GM23338 (cell line): ENCODE data around the gene SH3BGR. TPM values are rescaled to one million over a fixed set of nuclear protein-coding genes. Genes with fewer than 3 reads are reported as not detected.

Source experiments
- ATAC-seq: fragments of 200-7000 bp; cut with Tn5 transposase; 3 replicates; pipeline ENCODE4 v1.9.1; 2020
- DNase-seq: peaks from one replicate; pipeline ENCODE4 v3.0.0-alpha.2; 2015; ENCODE audit warnings: low spot score
- H2AFZ ChIP-seq: fragments of 200-600 bp; sonication (generic); 2 replicates; pipeline ENCODE4 v1.8.0; 2016; ENCODE audit warnings: antibody characterized with exemption, mild to moderate bottlenecking, moderate library complexity
- H3F3A ChIP-seq: fragments of 200-600 bp; sonication (generic); replicated peaks from 2 replicates; pipeline ENCODE4 v1.8.0; 2017; ENCODE audit warnings: antibody characterized with exemption, mixed run types, low read depth
- H3K27ac ChIP-seq: fragments of 200-600 bp; sonication (generic); 2 replicates; pipeline ENCODE4 v1.6.1; 2016; ENCODE audit warnings: low read depth
- H3K27me3 ChIP-seq: fragments of 200-600 bp; sonication (generic); 2 replicates; pipeline ENCODE4 v1.8.0; 2016; ENCODE audit warnings: mild to moderate bottlenecking, mixed run types, moderate library complexity; ENCODE audit not compliant: insufficient read depth
- H3K36me3 ChIP-seq: fragments of 200-600 bp; sonication (generic); 2 replicates; pipeline ENCODE4 v1.8.0; 2016; ENCODE audit warnings: mild to moderate bottlenecking; ENCODE audit not compliant: insufficient read depth
- H3K4me1 ChIP-seq: fragments of 200-600 bp; sonication (generic); 2 replicates; pipeline ENCODE4 v1.8.0; 2016; ENCODE audit warnings: mild to moderate bottlenecking, moderate library complexity; ENCODE audit not compliant: insufficient read depth
- H3K4me2 ChIP-seq: fragments of 200-600 bp; sonication (generic); 2 replicates; pipeline ENCODE4 v1.7.1; 2017; ENCODE audit warnings: mixed run types
- H3K4me3 ChIP-seq: fragments of 200-600 bp; sonication (generic); 2 replicates; pipeline ENCODE4 v1.6.1; 2016; ENCODE audit warnings: mixed run types
- H3K79me2 ChIP-seq: fragments of 200-600 bp; sonication (generic); replicated peaks from 2 replicates; pipeline ENCODE4 v1.8.0; 2017; ENCODE audit warnings: mild to moderate bottlenecking; ENCODE audit not compliant: insufficient read depth
- H3K9me2 ChIP-seq: fragments of 200-600 bp; sonication (generic); 2 replicates; pipeline ENCODE4 v1.8.0; 2017; ENCODE audit not compliant: insufficient read depth
- H4K20me1 ChIP-seq: fragments of 200-600 bp; sonication (generic); replicated peaks from 2 replicates; pipeline ENCODE4 v1.8.0; 2017; ENCODE audit warnings: mild to moderate bottlenecking; ENCODE audit not compliant: insufficient read depth
- H3K27ac Mint-ChIP-seq: 2 replicates; pipeline ENCODE4 v1.8.0; 2020; ENCODE audit warnings: inconsistent platforms, mild to moderate bottlenecking, moderate library complexity, mixed read lengths
- H3K27me3 Mint-ChIP-seq: 3 replicates; pipeline ENCODE4 v1.8.0; 2022; ENCODE audit warnings: low read depth, mild to moderate bottlenecking, moderate library complexity, mixed read lengths, inconsistent platforms; ENCODE audit not compliant: insufficient read depth, poor library complexity
- H3K36me3 Mint-ChIP-seq: 3 replicates; pipeline ENCODE4 v1.8.0; 2021; ENCODE audit warnings: low read depth, mild to moderate bottlenecking, inconsistent platforms, moderate library complexity, mixed read lengths
- H3K4me1 Mint-ChIP-seq: 3 replicates; pipeline ENCODE4 v1.8.0; 2020; ENCODE audit warnings: mild to moderate bottlenecking, inconsistent platforms, mixed read lengths
- H3K4me3 Mint-ChIP-seq: 3 replicates; pipeline ENCODE4 v1.8.0; 2021; ENCODE audit warnings: moderate library complexity, mild to moderate bottlenecking, inconsistent platforms, mixed read lengths
- H3K9me3 Mint-ChIP-seq: 3 replicates; pipeline ENCODE4 v1.8.0; 2020; ENCODE audit warnings: moderate library complexity, mild to moderate bottlenecking, inconsistent platforms, mixed read lengths
- CREB1 ChIP-seq: fragments of 250-450 bp; sonication (Bioruptor Pico); IDR thresholded peaks from 2 replicates; pipeline ENCODE4 v1.5.0; 2020; ENCODE audit warnings: low read depth, mild to moderate bottlenecking, moderate library complexity
- EZH2 ChIP-seq: fragments of 200-600 bp; sonication (generic); IDR thresholded peaks from one replicate; pipeline ENCODE4 v1.8.0; 2017; ENCODE audit warnings: antibody characterized with exemption, mild to moderate bottlenecking, low read depth; ENCODE audit not compliant: unreplicated experiment
- EZH2phosphoT487 ChIP-seq: fragments of 200-600 bp; sonication (generic); IDR thresholded peaks from one replicate; pipeline ENCODE4 v1.8.1; 2018; ENCODE audit warnings: antibody characterized with exemption; ENCODE audit not compliant: unreplicated experiment
- ZNF114 ChIP-seq: fragments of 250-450 bp; sonication (Bioruptor Pico); IDR thresholded peaks from 2 replicates; pipeline ENCODE4 v1.5.0; 2020; ENCODE audit warnings: mild to moderate bottlenecking, moderate library complexity
- ZNF462 ChIP-seq: fragments of 250-450 bp; sonication (Bioruptor Pico); IDR thresholded peaks from 2 replicates; pipeline ENCODE4 v1.5.0; 2020; ENCODE audit warnings: mild to moderate bottlenecking, moderate library complexity
- polyA plus RNA-seq: library from polyadenylated mRNA; unstranded; fragments of >200 nt; fragmentation: Nextera tagmentation; extraction: Ambion mirVana; gene quantifications from 2 replicates; pipeline ENCODE4 v1.2.1, GENCODE V29; 2016
- total RNA-seq: library from RNA; depleted of rRNA; stranded (reverse); fragments of >200 nt; shearing (Covaris generic); gene quantifications from 2 replicates; pipeline ENCODE4 v1.2.3, GENCODE V29; 2014
- TF ChIP-seq, protein P1 (sequence below): IDR thresholded peaks from one replicate; pipeline ENCODE4 v1.6.1; 2018; ENCODE audit warnings: antibody characterized with exemption; ENCODE audit not compliant: unreplicated experiment

The SH3BGR gene
- total and polyA plus RNA-seq, 2 experiments from 2014 or later = 5.9 to 18.9 TPM

- H3K4me1 ChIP-seq = no peaks in the 10 kb centered on the region
- no peak overlapping the region for H3K4me3 Mint-ChIP-seq
- H3K36me3 ChIP-seq = no peaks in the 10 kb centered on the region
- H3K27ac ChIP-seq = no peak overlapping the region
- H4K20me1 ChIP-seq = no peaks in the 10 kb centered on the region
- no peaks in the 10 kb centered on the region for H3K27me3 ChIP-seq
- H3K36me3 Mint-ChIP-seq = peaks cover 2% of the 10 kb centered on the region; the same call in 1 of the 3 replicates
- H3K4me1 Mint-ChIP-seq = no peaks in the 10 kb centered on the region
- no peak for DNase-seq
- H3K9me2 ChIP-seq = peaks cover 13% of the 10 kb centered on the region
- no peaks in the 10 kb centered on the region for H3F3A ChIP-seq
- H3K27me3 Mint-ChIP-seq = peaks cover 2% of the 10 kb centered on the region
- no peaks in the 10 kb centered on the region; the same call in 2 of the 3 replicates for H3K9me3 Mint-ChIP-seq
- ATAC-seq = no peak
- H3K4me2 ChIP-seq = no peak overlapping the region
- no peak overlapping the region for H3K4me3 ChIP-seq
- no peak overlapping the region for H3K27ac Mint-ChIP-seq
- H3K79me2 ChIP-seq = no peaks in the 10 kb centered on the region
- H2AFZ ChIP-seq = no peak overlapping the region
- no peak for TF ChIP-seq CREB1
- TF ChIP-seq ZNF462 (CRISPR knock-in tag) = no peak
- no peak for TF ChIP-seq EZH2phosphoT487
- TF ChIP-seq, protein P1, sequence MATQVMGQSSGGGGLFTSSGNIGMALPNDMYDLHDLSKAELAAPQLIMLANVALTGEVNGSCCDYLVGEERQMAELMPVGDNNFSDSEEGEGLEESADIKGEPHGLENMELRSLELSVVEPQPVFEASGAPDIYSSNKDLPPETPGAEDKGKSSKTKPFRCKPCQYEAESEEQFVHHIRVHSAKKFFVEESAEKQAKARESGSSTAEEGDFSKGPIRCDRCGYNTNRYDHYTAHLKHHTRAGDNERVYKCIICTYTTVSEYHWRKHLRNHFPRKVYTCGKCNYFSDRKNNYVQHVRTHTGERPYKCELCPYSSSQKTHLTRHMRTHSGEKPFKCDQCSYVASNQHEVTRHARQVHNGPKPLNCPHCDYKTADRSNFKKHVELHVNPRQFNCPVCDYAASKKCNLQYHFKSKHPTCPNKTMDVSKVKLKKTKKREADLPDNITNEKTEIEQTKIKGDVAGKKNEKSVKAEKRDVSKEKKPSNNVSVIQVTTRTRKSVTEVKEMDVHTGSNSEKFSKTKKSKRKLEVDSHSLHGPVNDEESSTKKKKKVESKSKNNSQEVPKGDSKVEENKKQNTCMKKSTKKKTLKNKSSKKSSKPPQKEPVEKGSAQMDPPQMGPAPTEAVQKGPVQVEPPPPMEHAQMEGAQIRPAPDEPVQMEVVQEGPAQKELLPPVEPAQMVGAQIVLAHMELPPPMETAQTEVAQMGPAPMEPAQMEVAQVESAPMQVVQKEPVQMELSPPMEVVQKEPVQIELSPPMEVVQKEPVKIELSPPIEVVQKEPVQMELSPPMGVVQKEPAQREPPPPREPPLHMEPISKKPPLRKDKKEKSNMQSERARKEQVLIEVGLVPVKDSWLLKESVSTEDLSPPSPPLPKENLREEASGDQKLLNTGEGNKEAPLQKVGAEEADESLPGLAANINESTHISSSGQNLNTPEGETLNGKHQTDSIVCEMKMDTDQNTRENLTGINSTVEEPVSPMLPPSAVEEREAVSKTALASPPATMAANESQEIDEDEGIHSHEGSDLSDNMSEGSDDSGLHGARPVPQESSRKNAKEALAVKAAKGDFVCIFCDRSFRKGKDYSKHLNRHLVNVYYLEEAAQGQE = no peak
- no peak for TF ChIP-seq EZH2
- TF ChIP-seq ZNF114 = no peak
These were observed 51.5 kb downstream of the SH3BGR start for GRCh38 chr21:39503123-39503762.
